Body of pancreas (tissue), 4 donors: ENCODE data around the gene WIPI1.

Experiments used
- CTCF ChIP-seq, 7 experiments: fragments of 450-650 bp in 4 of 7; fragments of 200-600 bp in 3 of 7; sonication (generic) in 3 of 7; IDR thresholded peaks; one replicate each; pipeline ENCODE4 v1.5.1; 2016 to 2019; ENCODE audit warnings: antibody characterized with exemption in 7 of 7
- POLR2A ChIP-seq, 3 donors: fragments of 450-650 bp; IDR thresholded peaks; one replicate each; pipeline ENCODE4 v1.6.1; 2016; ENCODE audit warnings: antibody characterized with exemption in 3 of 3, mild to moderate bottlenecking in 2 of 3

- TF ChIP-seq CTCF (IDR thresholded peaks at IDR 0.05) (no peak), POLR2A (IDR thresholded peaks at IDR 0.05) (no peak)
Observed at GRCh38 chr17:68397108-68397536, 60.2 kb downstream of the WIPI1 start.
